Measurements from ENCODE around the gene SMAD6. TPM values are rescaled to one million over a fixed set of nuclear protein-coding genes. Genes with fewer than 3 reads are reported as not detected.

SMAD6 gene
- total RNA-seq, 1 donor: 27.2 TPM

DNA sequence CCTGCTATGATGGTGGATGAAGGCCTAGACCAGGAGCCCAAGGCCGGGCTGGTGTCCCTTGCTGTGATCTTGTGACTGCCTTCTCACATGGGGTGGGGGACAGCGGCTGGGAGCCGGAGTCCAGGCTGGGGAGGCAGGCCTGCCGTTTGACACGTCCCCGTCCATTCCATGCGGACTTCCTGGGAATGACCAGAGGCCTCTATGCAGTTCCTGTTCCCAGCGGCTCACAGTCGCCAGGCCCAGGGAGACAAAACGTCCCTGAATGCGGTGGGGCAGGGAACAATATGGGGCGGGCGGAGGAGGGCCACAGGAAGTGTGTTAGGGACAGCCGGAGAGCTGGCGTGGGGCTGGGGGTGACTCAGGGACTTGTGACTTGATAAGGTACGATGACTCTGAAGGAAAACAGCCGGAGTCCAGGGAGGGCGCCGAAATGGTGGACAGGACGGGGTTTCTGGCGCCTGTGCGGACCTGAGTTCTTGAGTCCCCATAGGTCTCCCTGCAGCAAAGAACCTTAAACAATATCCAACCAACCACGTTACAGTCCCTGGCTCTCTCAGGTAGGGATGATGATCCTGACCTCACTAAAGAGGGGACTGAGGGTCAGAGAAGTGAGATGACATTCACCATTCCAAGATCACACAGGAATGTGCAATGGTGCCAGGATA is 40.5 kb upstream of the SMAD6 start:
- TF ChIP-seq, protein P1, sequence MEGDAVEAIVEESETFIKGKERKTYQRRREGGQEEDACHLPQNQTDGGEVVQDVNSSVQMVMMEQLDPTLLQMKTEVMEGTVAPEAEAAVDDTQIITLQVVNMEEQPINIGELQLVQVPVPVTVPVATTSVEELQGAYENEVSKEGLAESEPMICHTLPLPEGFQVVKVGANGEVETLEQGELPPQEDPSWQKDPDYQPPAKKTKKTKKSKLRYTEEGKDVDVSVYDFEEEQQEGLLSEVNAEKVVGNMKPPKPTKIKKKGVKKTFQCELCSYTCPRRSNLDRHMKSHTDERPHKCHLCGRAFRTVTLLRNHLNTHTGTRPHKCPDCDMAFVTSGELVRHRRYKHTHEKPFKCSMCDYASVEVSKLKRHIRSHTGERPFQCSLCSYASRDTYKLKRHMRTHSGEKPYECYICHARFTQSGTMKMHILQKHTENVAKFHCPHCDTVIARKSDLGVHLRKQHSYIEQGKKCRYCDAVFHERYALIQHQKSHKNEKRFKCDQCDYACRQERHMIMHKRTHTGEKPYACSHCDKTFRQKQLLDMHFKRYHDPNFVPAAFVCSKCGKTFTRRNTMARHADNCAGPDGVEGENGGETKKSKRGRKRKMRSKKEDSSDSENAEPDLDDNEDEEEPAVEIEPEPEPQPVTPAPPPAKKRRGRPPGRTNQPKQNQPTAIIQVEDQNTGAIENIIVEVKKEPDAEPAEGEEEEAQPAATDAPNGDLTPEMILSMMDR (IDR thresholded peaks at IDR 0.05; ENCODE audit: insufficient read depth, low read length): no peak
- no peak overlapping the region for H3K4me3 ChIP-seq (ENCODE audit: low read depth, low read length)
- no peak for DNase-seq (ENCODE audit: low read depth)

DNA sequence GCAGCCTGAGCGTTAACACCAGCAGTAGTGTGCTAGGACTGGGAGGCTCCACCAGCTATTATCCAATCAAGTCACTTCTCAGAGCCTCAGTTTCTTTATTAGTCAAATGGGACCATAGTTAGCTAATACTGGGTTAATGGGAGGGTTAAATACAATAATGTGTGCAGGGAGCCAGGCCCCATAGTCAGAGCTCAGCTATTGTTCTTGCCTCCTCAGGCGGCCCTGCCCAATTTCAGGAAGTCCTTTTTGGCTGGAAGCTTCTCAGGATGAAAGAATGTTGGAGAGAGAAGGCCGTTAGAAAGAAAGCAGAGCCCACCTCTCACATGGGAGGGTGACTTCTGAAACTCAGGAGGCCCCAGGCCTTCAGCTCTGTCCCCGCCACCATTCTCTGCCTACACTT is 39.5 kb upstream of the SMAD6 start:
- DNase-seq (ENCODE audit: low read depth): peak; percentile 65
- TF ChIP-seq, protein P1 (IDR thresholded peaks at IDR 0.05; ENCODE audit: insufficient read depth, low read length): no peak

DNA sequence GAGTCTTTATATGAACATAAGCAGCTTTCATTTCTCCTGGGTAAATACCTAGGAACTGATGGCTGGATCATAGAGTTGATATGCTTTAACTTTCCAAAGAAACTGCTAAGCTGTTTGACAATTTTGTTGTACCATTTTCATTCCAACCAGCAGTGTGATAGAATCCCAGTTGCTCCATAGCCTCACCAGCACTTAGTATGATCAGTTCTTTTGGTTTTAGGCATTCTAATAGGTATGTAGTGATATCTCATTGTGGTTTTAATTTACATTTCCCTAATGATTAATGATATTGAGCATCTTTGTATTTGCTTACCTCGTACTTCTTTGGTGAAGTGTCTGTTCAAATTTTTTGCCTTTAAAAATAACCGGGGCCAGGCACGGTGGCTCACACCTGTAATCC is 38.4 kb upstream of the SMAD6 start:
- no peak for DNase-seq (ENCODE audit: low read depth)
- no peak overlapping the region for H3K4me3 ChIP-seq (ENCODE audit: low read depth, low read length)
- TF ChIP-seq, protein P1 (IDR thresholded peaks at IDR 0.05; ENCODE audit: insufficient read depth, low read length): no peak

More for the DNA sequence above, 39.5 kb upstream of the SMAD6 start:
- H3K4me3 ChIP-seq (ENCODE audit: low read depth, low read length): no peak overlapping the region

DNA sequence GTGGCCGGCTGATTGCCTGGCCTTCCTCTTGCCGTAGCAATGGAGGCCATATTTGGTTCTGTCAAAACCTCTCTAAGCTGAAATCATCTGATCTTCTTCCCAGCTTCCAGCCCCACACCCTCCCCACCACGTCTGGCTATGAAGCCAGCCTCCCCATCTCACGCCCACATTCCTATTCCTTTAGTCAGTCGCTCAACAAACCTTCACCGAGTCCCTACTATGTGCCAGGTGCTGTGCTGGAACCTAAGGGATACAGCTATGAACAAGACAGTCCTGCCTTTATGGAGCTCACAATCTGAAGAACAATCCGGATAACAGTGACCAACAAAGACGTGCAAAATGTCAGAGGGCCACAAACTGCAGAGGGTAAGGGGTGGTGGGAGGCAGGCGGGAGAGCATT is 31.9 kb upstream of the SMAD6 start:
- TF ChIP-seq, protein P1 (IDR thresholded peaks at IDR 0.05; ENCODE audit: insufficient read depth, low read length): no peak
- DNase-seq (ENCODE audit: low read depth): no peak
- no peak overlapping the region for H3K4me3 ChIP-seq (ENCODE audit: low read depth, low read length)

DNA sequence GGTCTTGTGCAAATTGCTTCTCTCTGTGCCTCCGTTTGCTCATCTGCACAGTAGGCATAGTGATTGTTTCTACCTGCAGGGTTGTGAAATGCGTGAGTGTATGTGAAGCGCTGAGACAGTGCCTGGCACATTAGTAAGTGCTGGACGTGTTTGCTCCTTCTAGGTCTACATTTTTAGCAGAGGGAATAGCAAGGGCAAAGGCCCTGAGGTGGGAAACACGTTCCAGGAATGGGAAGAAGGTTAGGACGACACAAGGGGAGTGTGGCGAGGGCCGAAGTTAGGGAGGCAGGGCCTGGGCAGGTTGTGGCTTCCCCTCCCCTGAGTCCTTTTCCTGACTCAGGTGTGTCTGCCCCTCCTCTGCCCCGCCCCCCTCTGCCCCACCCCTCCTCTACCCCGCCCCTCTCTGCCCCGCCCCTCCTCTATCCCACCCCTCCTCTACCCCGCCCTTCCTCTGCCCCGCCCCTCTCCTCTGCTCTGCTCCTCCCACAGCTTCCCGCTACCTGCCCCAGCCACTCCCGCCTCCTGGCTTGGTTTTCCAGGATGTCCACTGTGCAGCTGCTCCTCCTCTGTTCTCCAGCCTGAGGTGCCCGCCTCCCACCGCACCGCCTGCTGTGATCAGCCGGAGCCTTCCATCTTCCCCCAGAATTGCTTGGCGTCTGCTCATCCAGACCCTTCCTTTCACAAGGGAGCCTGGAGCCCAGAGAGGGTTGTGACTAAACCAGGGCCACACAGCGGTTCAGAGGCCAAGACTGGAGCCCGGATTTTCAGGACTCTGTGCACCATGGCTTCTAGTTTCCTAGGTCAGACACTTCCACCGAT is 31.1 kb upstream of the SMAD6 start:
- DNase-seq (ENCODE audit: low read depth): no peak
- H3K4me3 ChIP-seq (ENCODE audit: low read depth, low read length): no peak overlapping the region
- TF ChIP-seq, protein P1 (IDR thresholded peaks at IDR 0.05; ENCODE audit: insufficient read depth, low read length): no peak

DNA sequence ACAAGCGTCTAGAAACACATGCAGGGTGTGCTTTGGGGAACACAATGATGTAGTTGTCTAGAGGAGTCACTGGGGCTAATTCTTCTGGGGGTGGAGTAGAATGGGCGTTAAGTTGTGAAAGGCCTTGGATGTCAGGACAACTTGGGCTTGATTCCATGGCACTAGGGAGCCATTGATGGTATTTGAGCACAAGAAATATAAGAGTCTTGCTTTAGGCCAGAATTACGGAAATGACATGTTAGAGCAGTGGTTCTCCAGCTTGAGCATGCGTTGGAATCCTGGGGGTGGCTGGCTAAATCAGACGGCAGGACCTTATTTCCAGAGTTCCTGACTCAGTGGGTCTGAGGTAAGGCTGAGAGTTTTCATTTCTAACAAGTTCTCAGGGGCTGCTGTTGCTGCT is 29.2 kb upstream of the SMAD6 start:
- TF ChIP-seq, protein P1 (IDR thresholded peaks at IDR 0.05; ENCODE audit: insufficient read depth, low read length): no peak
- no peak overlapping the region for H3K4me3 ChIP-seq (ENCODE audit: low read depth, low read length)
- no peak for DNase-seq (ENCODE audit: low read depth)
